ENCODE measurements around the gene TBK1.

Gene TBK1

GRCh38 chr12:64550755-64551154 lies 98.8 kb downstream of the TBK1 start:
- DNase-seq = no peak

GRCh38 chr12:64551676-64552075 lies 99.8 kb downstream of the TBK1 start:
- no peak for DNase-seq

Measured in activated CD4-positive, CD25-positive, alpha-beta regulatory T cell treated with anti-CD3 and anti-CD28 coated beads, Interleukin-2, amount 50 U/mL, for 72 hours (primary cell).